GM23338 (cell line): Measurements from ENCODE around the gene TPPP3.

Experiments used
- CREB1 ChIP-seq: fragments of 250-450 bp; sonication (Bioruptor Pico); IDR thresholded peaks from 2 replicates; pipeline ENCODE4 v1.5.0; 2020; ENCODE audit warnings: low read depth, mild to moderate bottlenecking, moderate library complexity
- EZH2 ChIP-seq: fragments of 200-600 bp; sonication (generic); IDR thresholded peaks from one replicate; pipeline ENCODE4 v1.8.0; 2017; ENCODE audit warnings: antibody characterized with exemption, mild to moderate bottlenecking, low read depth; ENCODE audit not compliant: unreplicated experiment
- EZH2phosphoT487 ChIP-seq: fragments of 200-600 bp; sonication (generic); IDR thresholded peaks from one replicate; pipeline ENCODE4 v1.8.1; 2018; ENCODE audit warnings: antibody characterized with exemption; ENCODE audit not compliant: unreplicated experiment
- JUNB ChIP-seq: IDR thresholded peaks from one replicate; pipeline ENCODE4 v1.6.1; 2016; ENCODE audit warnings: antibody characterized with exemption; ENCODE audit not compliant: unreplicated experiment
- NANOG ChIP-seq: IDR thresholded peaks from 2 replicates; pipeline ENCODE4 v1.6.1; 2016; ENCODE audit warnings: antibody characterized with exemption, borderline replicate concordance
- POLR2AphosphoS5 ChIP-seq: IDR thresholded peaks from 2 replicates; pipeline ENCODE4 v1.6.1; 2016; ENCODE audit warnings: antibody characterized with exemption, low read depth
- ZNF114 ChIP-seq: fragments of 250-450 bp; sonication (Bioruptor Pico); IDR thresholded peaks from 2 replicates; pipeline ENCODE4 v1.5.0; 2020; ENCODE audit warnings: mild to moderate bottlenecking, moderate library complexity
- ZNF331 ChIP-seq: fragments of 250-450 bp; sonication (Bioruptor Pico); IDR thresholded peaks from 2 replicates; pipeline ENCODE4 v1.5.0; 2020; ENCODE audit warnings: low read depth, mild to moderate bottlenecking, moderate library complexity
- TF ChIP-seq, protein P1 (sequence below): IDR thresholded peaks from one replicate; pipeline ENCODE4 v1.6.1; 2018; ENCODE audit warnings: antibody characterized with exemption; ENCODE audit not compliant: unreplicated experiment
- TF ChIP-seq, protein P2 (sequence below), 2 experiments: fragments of 200-600 bp in 1 of 2; sonication (generic) in 1 of 2; conservative IDR thresholded peaks; 2 replicates each; pipeline versions ENCODE4 v1.5.1 to v1.6.1; 2016 to 2017; ENCODE audit warnings: antibody characterized with exemption in 2 of 2, low read depth in 2 of 2, mild to moderate bottlenecking in 2 of 2, moderate library complexity in 1 of 2
- TF ChIP-seq, protein P3 (sequence below): IDR thresholded peaks from 2 replicates; pipeline ENCODE4 v1.6.1; 2016; ENCODE audit warnings: antibody characterized with exemption

DNA sequence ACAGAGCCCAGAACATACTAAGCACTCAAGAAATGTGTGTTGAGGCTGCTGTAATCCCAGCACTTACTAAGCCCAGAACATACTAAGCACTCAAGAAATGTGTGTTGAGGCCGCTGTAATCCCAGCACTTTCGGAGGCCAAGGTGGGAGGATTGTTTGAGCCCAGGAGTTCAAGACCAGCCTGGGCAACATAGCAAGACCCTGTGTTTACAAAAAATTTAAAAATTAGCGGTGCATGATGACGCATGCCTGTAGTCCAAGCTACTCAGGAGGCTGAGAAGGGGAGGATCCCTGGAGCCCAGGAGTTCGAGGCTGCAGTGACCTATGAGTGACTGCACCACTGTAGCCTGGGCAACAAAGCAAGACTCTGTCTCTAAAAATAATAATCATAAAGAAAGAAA is 29.7 kb upstream of the TPPP3 start:
- TF ChIP-seq, protein P1, sequence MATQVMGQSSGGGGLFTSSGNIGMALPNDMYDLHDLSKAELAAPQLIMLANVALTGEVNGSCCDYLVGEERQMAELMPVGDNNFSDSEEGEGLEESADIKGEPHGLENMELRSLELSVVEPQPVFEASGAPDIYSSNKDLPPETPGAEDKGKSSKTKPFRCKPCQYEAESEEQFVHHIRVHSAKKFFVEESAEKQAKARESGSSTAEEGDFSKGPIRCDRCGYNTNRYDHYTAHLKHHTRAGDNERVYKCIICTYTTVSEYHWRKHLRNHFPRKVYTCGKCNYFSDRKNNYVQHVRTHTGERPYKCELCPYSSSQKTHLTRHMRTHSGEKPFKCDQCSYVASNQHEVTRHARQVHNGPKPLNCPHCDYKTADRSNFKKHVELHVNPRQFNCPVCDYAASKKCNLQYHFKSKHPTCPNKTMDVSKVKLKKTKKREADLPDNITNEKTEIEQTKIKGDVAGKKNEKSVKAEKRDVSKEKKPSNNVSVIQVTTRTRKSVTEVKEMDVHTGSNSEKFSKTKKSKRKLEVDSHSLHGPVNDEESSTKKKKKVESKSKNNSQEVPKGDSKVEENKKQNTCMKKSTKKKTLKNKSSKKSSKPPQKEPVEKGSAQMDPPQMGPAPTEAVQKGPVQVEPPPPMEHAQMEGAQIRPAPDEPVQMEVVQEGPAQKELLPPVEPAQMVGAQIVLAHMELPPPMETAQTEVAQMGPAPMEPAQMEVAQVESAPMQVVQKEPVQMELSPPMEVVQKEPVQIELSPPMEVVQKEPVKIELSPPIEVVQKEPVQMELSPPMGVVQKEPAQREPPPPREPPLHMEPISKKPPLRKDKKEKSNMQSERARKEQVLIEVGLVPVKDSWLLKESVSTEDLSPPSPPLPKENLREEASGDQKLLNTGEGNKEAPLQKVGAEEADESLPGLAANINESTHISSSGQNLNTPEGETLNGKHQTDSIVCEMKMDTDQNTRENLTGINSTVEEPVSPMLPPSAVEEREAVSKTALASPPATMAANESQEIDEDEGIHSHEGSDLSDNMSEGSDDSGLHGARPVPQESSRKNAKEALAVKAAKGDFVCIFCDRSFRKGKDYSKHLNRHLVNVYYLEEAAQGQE = no peak
- TF ChIP-seq, protein P2, sequence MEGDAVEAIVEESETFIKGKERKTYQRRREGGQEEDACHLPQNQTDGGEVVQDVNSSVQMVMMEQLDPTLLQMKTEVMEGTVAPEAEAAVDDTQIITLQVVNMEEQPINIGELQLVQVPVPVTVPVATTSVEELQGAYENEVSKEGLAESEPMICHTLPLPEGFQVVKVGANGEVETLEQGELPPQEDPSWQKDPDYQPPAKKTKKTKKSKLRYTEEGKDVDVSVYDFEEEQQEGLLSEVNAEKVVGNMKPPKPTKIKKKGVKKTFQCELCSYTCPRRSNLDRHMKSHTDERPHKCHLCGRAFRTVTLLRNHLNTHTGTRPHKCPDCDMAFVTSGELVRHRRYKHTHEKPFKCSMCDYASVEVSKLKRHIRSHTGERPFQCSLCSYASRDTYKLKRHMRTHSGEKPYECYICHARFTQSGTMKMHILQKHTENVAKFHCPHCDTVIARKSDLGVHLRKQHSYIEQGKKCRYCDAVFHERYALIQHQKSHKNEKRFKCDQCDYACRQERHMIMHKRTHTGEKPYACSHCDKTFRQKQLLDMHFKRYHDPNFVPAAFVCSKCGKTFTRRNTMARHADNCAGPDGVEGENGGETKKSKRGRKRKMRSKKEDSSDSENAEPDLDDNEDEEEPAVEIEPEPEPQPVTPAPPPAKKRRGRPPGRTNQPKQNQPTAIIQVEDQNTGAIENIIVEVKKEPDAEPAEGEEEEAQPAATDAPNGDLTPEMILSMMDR (conservative IDR thresholded peaks at IDR 0.05; ENCODE audit: low read depth in 2 of 2) = no peak
- TF ChIP-seq EZH2phosphoT487 (no peak), EZH2 (no peak), CREB1 (CRISPR knock-in tag) (no peak), ZNF114 (no peak), POLR2AphosphoS5 (no peak), JUNB (no peak), NANOG (no peak), ZNF331 (no peak)
- TF ChIP-seq, protein P3, sequence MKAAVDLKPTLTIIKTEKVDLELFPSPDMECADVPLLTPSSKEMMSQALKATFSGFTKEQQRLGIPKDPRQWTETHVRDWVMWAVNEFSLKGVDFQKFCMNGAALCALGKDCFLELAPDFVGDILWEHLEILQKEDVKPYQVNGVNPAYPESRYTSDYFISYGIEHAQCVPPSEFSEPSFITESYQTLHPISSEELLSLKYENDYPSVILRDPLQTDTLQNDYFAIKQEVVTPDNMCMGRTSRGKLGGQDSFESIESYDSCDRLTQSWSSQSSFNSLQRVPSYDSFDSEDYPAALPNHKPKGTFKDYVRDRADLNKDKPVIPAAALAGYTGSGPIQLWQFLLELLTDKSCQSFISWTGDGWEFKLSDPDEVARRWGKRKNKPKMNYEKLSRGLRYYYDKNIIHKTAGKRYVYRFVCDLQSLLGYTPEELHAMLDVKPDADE = no peak
